ENCODE results near the gene NUDCD3. TPM values are rescaled to one million over a fixed set of nuclear protein-coding genes. Genes with fewer than 3 reads are reported as not detected.

NUDCD3 gene
- total and polyA plus RNA-seq, 2 experiments from 2014 or later, result 35.7 to 42.7 TPM

DNA sequence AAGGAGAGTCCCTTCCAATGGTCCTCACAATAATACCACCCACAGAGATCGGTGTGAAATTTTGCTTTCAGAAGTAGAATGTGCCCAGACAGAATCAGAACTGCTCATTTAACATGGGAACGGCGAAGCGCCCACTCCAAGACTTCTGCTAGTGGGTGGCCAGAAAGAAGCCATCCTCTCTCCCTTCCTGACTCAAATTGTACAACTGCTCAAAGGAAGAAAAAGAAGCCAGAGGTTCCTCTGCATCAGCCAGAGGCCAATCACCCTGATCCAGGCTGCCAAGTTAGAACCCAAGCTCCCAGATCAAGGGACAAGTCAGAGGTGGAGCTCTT lies 23.3 kb downstream of the NUDCD3 start:
- peaks cover 4% of the 10 kb centered on the region for H3K36me3 ChIP-seq (ENCODE audit: insufficient read depth)
- peaks cover 32% of the 10 kb centered on the region for H4K20me1 ChIP-seq (replicated peaks; ENCODE audit: insufficient read depth)

More for the DNA sequence above, 23.3 kb downstream of the NUDCD3 start:
- H3K4me1 Mint-ChIP-seq, result no peaks in the 10 kb centered on the region
- Histone ChIP-seq H3K4me2 (no peak overlapping the region), H3K27me3 (ENCODE audit: insufficient read depth) (no peaks in the 10 kb centered on the region), H3K4me1 (ENCODE audit: insufficient read depth) (no peaks in the 10 kb centered on the region), H3K4me3 (no peak overlapping the region), H3K9me2 (ENCODE audit: insufficient read depth) (no peaks in the 10 kb centered on the region), H3F3A (replicated peaks; ENCODE audit: low read depth) (no peaks in the 10 kb centered on the region), H3K79me2 (replicated peaks; ENCODE audit: insufficient read depth) (peaks cover 70% of the 10 kb centered on the region), H3K27ac (ENCODE audit: low read depth) (no peak overlapping the region), H2AFZ (no peak overlapping the region)
- H3K27me3 Mint-ChIP-seq (ENCODE audit: insufficient read depth, low read depth, poor library complexity), result peaks cover 3% of the 10 kb centered on the region
- H3K9me3 Mint-ChIP-seq, result no peaks in the 10 kb centered on the region
- no peak for TF ChIP-seq NANOG (IDR thresholded peaks at IDR 0.05; ENCODE audit: borderline replicate concordance)
- TF ChIP-seq, protein P1, sequence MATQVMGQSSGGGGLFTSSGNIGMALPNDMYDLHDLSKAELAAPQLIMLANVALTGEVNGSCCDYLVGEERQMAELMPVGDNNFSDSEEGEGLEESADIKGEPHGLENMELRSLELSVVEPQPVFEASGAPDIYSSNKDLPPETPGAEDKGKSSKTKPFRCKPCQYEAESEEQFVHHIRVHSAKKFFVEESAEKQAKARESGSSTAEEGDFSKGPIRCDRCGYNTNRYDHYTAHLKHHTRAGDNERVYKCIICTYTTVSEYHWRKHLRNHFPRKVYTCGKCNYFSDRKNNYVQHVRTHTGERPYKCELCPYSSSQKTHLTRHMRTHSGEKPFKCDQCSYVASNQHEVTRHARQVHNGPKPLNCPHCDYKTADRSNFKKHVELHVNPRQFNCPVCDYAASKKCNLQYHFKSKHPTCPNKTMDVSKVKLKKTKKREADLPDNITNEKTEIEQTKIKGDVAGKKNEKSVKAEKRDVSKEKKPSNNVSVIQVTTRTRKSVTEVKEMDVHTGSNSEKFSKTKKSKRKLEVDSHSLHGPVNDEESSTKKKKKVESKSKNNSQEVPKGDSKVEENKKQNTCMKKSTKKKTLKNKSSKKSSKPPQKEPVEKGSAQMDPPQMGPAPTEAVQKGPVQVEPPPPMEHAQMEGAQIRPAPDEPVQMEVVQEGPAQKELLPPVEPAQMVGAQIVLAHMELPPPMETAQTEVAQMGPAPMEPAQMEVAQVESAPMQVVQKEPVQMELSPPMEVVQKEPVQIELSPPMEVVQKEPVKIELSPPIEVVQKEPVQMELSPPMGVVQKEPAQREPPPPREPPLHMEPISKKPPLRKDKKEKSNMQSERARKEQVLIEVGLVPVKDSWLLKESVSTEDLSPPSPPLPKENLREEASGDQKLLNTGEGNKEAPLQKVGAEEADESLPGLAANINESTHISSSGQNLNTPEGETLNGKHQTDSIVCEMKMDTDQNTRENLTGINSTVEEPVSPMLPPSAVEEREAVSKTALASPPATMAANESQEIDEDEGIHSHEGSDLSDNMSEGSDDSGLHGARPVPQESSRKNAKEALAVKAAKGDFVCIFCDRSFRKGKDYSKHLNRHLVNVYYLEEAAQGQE (IDR thresholded peaks at IDR 0.05; ENCODE audit: unreplicated experiment), result no peak
- TF ChIP-seq, protein P2, sequence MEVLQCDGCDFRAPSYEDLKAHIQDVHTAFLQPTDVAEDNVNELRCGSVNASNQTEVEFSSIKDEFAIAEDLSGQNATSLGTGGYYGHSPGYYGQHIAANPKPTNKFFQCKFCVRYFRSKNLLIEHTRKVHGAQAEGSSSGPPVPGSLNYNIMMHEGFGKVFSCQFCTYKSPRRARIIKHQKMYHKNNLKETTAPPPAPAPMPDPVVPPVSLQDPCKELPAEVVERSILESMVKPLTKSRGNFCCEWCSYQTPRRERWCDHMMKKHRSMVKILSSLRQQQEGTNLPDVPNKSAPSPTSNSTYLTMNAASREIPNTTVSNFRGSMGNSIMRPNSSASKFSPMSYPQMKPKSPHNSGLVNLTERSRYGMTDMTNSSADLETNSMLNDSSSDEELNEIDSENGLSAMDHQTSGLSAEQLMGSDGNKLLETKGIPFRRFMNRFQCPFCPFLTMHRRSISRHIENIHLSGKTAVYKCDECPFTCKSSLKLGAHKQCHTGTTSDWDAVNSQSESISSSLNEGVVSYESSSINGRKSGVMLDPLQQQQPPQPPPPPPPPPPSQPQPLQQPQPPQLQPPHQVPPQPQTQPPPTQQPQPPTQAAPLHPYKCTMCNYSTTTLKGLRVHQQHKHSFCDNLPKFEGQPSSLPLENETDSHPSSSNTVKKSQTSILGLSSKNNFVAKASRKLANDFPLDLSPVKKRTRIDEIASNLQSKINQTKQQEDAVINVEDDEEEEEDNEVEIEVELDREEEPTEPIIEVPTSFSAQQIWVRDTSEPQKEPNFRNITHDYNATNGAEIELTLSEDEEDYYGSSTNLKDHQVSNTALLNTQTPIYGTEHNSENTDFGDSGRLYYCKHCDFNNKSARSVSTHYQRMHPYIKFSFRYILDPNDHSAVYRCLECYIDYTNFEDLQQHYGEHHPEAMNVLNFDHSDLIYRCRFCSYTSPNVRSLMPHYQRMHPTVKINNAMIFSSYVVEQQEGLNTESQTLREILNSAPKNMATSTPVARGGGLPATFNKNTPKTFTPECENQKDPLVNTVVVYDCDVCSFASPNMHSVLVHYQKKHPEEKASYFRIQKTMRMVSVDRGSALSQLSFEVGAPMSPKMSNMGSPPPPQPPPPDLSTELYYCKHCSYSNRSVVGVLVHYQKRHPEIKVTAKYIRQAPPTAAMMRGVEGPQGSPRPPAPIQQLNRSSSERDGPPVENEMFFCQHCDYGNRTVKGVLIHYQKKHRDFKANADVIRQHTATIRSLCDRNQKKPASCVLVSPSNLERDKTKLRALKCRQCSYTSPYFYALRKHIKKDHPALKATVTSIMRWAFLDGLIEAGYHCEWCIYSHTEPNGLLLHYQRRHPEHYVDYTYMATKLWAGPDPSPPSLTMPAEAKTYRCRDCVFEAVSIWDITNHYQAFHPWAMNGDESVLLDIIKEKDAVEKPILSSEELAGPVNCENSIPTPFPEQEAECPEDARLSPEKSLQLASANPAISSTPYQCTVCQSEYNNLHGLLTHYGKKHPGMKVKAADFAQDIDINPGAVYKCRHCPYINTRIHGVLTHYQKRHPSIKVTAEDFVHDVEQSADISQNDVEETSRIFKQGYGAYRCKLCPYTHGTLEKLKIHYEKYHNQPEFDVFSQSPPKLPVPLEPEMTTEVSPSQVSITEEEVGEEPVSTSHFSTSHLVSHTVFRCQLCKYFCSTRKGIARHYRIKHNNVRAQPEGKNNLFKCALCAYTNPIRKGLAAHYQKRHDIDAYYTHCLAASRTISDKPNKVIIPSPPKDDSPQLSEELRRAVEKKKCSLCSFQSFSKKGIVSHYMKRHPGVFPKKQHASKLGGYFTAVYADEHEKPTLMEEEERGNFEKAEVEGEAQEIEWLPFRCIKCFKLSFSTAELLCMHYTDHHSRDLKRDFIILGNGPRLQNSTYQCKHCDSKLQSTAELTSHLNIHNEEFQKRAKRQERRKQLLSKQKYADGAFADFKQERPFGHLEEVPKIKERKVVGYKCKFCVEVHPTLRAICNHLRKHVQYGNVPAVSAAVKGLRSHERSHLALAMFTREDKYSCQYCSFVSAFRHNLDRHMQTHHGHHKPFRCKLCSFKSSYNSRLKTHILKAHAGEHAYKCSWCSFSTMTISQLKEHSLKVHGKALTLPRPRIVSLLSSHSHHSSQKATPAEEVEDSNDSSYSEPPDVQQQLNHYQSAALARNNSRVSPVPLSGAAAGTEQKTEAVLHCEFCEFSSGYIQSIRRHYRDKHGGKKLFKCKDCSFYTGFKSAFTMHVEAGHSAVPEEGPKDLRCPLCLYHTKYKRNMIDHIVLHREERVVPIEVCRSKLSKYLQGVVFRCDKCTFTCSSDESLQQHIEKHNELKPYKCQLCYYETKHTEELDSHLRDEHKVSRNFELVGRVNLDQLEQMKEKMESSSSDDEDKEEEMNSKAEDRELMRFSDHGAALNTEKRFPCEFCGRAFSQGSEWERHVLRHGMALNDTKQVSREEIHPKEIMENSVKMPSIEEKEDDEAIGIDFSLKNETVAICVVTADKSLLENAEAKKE (CRISPR knock-in tag; IDR thresholded peaks at IDR 0.05), result no peak
- TF ChIP-seq CTCF (conservative IDR thresholded peaks at IDR 0.05; ENCODE audit: low read depth in 2 of 2), result no peak
- no peak for TF ChIP-seq JUNB (IDR thresholded peaks at IDR 0.05; ENCODE audit: unreplicated experiment)
- TF ChIP-seq ZNF331 (CRISPR knock-in tag; IDR thresholded peaks at IDR 0.05; ENCODE audit: low read depth), result no peak
- TF ChIP-seq EZH2phosphoT487 (IDR thresholded peaks at IDR 0.05; ENCODE audit: unreplicated experiment), result no peak
- no peak for TF ChIP-seq CREB1 (CRISPR knock-in tag; IDR thresholded peaks at IDR 0.05; ENCODE audit: low read depth)
- no peak for TF ChIP-seq EZH2 (IDR thresholded peaks at IDR 0.05; ENCODE audit: low read depth, unreplicated experiment)
- no peak for TF ChIP-seq ZNF114 (CRISPR knock-in tag; IDR thresholded peaks at IDR 0.05)
- ATAC-seq (no peak), DNase-seq (ENCODE audit: low spot score) (no peak)
- peaks cover 21% of the 10 kb centered on the region; the same call in 2 of the 3 replicates for H3K36me3 Mint-ChIP-seq (ENCODE audit: low read depth)
- no peak overlapping the region for H3K4me3 Mint-ChIP-seq
- H3K27ac Mint-ChIP-seq, result no peak overlapping the region
